Measurements from ENCODE around the gene HDGFL2.
A peak's percentile ranks its signal among the peaks of the same experiment; 100 is the strongest.

HDGFL2 gene

GRCh38 chr19:4445963-4446703 lies 26.0 kb upstream of the HDGFL2 start:
- DNase-seq (ENCODE audit: low spot score) = no peak

GRCh38 chr19:4446704-4447200 lies 25.3 kb upstream of the HDGFL2 start:
- no peak for DNase-seq (ENCODE audit: low spot score)

GRCh38 chr19:4447327-4448146 lies 24.6 kb upstream of the HDGFL2 start:
- no peak for DNase-seq (ENCODE audit: low spot score)

- DNase-seq (ENCODE audit: low spot score) = no peak
Measured at GRCh38 chr19:4448147-4448985, 23.7 kb upstream of the HDGFL2 start.

- DNase-seq (ENCODE audit: low spot score) = peak; percentile 71
Measured at GRCh38 chr19:4449022-4449638, 23.0 kb upstream of the HDGFL2 start.

GRCh38 chr19:4449639-4450028 lies 22.5 kb upstream of the HDGFL2 start:
- no peak for DNase-seq (ENCODE audit: low spot score)

GRCh38 chr19:4452230-4452990 lies 19.7 kb upstream of the HDGFL2 start:
- no peak for DNase-seq (ENCODE audit: low spot score)

- no peak for DNase-seq (ENCODE audit: low spot score)
Measured at GRCh38 chr19:4453232-4454179, 18.6 kb upstream of the HDGFL2 start.

- no peak for DNase-seq (ENCODE audit: low spot score)
Measured at GRCh38 chr19:4454747-4455718, 17.1 kb upstream of the HDGFL2 start.

GRCh38 chr19:4455719-4456475 lies 16.2 kb upstream of the HDGFL2 start:
- peak; percentile 43 for DNase-seq (ENCODE audit: low spot score)

GRCh38 chr19:4456476-4456842 lies 15.6 kb upstream of the HDGFL2 start:
- DNase-seq (ENCODE audit: low spot score) = peak; percentile 25

- no peak for DNase-seq (ENCODE audit: low spot score)
Measured at GRCh38 chr19:4456843-4457653, 15.0 kb upstream of the HDGFL2 start.

GRCh38 chr19:4457654-4458395 lies 14.3 kb upstream of the HDGFL2 start, which contains the start of gene UBXN6:
UBXN6 (minus strand) TSS chr19:4457794; CDS start chr19:4457697, 97 bp downstream.
- peak; percentile 96 for DNase-seq (ENCODE audit: low spot score)

GRCh38 chr19:4464815-4465581 lies 7.1 kb upstream of the HDGFL2 start:
- DNase-seq (ENCODE audit: low spot score) = no peak

GRCh38 chr19:4467835-4468234 lies 4.3 kb upstream of the HDGFL2 start:
- DNase-seq (ENCODE audit: low spot score) = no peak
